GM10266 (cell line): Measurements from ENCODE around the gene LRRC71.

Experiments
- DNase-seq: peaks from one replicate; pipeline ENCODE4 v3.0.0; 2012; ENCODE audit errors: extremely low spot score
- CTCF ChIP-seq: IDR thresholded peaks from 2 replicates; pipeline ENCODE4 v1.5.1; 2012; ENCODE audit warnings: mild to moderate bottlenecking, low read depth; ENCODE audit not compliant: control insufficient read depth, insufficient read depth; ENCODE audit errors: missing control alignments

LRRC71 gene

GRCh38 chr1:156912310-156912709 lies 8.1 kb upstream of the LRRC71 start:
- TF ChIP-seq CTCF, result no peak
- DNase-seq, result no peak

GRCh38 chr1:156912861-156913808 lies 7.3 kb upstream of the LRRC71 start:
- no peak for TF ChIP-seq CTCF
- no peak for DNase-seq

- DNase-seq, result no peak
- no peak for TF ChIP-seq CTCF
Measured at GRCh38 chr1:156913809-156914387, 6.5 kb upstream of the LRRC71 start.

- TF ChIP-seq CTCF, result no peak
- DNase-seq, result no peak
Measured at GRCh38 chr1:156914440-156914856, 6.0 kb upstream of the LRRC71 start.

- no peak for DNase-seq
- TF ChIP-seq CTCF, result no peak
Measured at GRCh38 chr1:156921053-156921529, 659 bp downstream of the LRRC71 start.

- TF ChIP-seq CTCF, result no peak
- no peak for DNase-seq
Measured at GRCh38 chr1:156922986-156923669, 2.7 kb downstream of the LRRC71 start.
